D721Med (cell line): ENCODE data around the gene PDGFB.

Experiments
- DNase-seq: peaks from one replicate; pipeline ENCODE4 v3.0.0; 2011; ENCODE audit warnings: low spot score; ENCODE audit not compliant: insufficient read length
- FAIRE-seq: peaks from 2 replicates; lab custom pipeline; 2011; peaks lifted over from hg19 to GRCh38; lab: Jason Lieb, UNC
- CTCF ChIP-seq: IDR thresholded peaks from 2 replicates; pipeline ENCODE4 v1.5.1; 2012; ENCODE audit warnings: mild to moderate bottlenecking, control low read depth; ENCODE audit not compliant: insufficient read depth; ENCODE audit errors: missing control alignments

PDGFB gene

GRCh38 chr22:39244136-39244495 lies 666 bp downstream of the PDGFB start:
- no peak for DNase-seq
- FAIRE-seq, result no peak

GRCh38 chr22:39243439-39244135 lies 1.2 kb downstream of the PDGFB start:
- FAIRE-seq (no peak), DNase-seq (no peak)
- TF ChIP-seq CTCF, result no peak

More at GRCh38 chr22:39244136-39244495, 666 bp downstream of the PDGFB start:
- no peak for TF ChIP-seq CTCF

- FAIRE-seq (no peak), DNase-seq (no peak)
- TF ChIP-seq CTCF, result no peak
Observed at GRCh38 chr22:39242595-39243438, 2.0 kb downstream of the PDGFB start.

- TF ChIP-seq CTCF, result no peak
- no peak for FAIRE-seq
- DNase-seq, result no peak
Observed at GRCh38 chr22:39241794-39242594, 2.8 kb downstream of the PDGFB start.

GRCh38 chr22:39240831-39241793 lies 3.7 kb downstream of the PDGFB start:
- FAIRE-seq, result no peak
- no peak for TF ChIP-seq CTCF
- DNase-seq, result no peak
